ENCODE results near the gene FXR2. TPM values are rescaled to one million over a fixed set of nuclear protein-coding genes. Genes with fewer than 3 reads are reported as not detected.

FXR2 gene
- total RNA-seq, 3 donors from 2014 or later (not counting 1 experiment from before 2014, with no cell fraction given): 23.7 to 40.2 (median 29.5) TPM

DNA sequence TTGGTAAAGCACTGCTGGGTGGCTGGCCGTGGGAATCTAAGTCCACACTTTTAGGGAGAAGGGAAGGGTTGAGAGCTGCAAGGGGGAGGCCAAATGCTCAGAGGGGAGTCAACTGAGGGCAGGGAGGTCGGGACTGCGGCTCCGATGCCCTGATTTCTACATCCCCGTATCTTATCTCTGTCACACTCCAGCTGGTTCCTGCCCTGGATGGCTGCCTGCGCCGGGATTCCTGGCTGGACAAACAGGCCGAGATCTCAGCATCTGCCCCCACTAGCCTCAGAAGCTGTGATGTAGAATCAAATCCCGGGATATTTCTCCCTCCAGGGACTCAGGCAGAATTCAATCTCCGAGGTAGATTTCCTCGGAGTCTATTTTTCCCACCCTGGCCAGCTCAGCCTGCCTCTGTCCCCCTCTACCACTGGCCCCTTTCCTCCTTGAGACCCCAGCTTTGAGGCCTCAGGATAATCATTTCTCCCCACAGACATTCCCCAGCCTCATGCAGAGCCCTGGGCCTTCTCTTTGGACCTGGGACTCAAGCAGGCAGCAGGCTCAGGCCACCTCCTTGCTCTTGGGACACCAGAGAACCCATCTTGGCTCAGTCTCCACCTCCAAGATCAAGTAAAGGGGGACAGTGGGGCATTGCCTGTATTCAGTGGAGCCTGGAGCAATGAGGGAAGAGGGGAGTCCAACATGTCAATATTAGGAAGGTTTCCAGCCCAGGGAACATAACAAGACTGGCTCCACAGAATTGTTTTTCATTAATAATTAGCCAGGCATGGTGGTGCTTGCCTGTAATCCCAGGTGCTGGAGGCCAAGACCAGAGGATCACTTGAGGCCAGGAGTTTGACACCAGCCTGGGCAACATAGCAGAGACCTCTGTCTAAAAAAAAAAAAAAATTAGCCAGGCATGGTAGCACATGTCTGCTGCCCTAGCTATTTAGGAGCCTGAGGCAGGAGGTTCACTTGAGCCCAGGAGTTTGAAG, 17.0 kb upstream of the FXR2 start:
- 90% methylated on average over 11 of the region's 11 CpGs for WGBS (ENCODE audit: insufficient coverage)
- no peak for DNase-seq
- no peak overlapping the region for H3K4me3 ChIP-seq (ENCODE audit: low read length)
- H3K27ac ChIP-seq (ENCODE audit: low read length): no peak overlapping the region
- H3K27me3 ChIP-seq (ENCODE audit: control insufficient read depth, insufficient read depth, low read length): no peaks in the 10 kb centered on the region
- peaks cover 0 to 6% of the 10 kb centered on the region in 2 donors for H3K27me3 Mint-ChIP-seq (ENCODE audit: low read depth in 2 of 2)
- H3K4me1 ChIP-seq (ENCODE audit: control insufficient read depth, insufficient read depth, low read length): peaks cover 13% of the 10 kb centered on the region
- H3K4me1 Mint-ChIP-seq: peaks cover 8% of the 10 kb centered on the region in 2 donors
- no peak for ATAC-seq
- H3K9me3 ChIP-seq (ENCODE audit: control insufficient read depth, insufficient read depth, low read length): no peaks in the 10 kb centered on the region
- TF ChIP-seq, protein P1, sequence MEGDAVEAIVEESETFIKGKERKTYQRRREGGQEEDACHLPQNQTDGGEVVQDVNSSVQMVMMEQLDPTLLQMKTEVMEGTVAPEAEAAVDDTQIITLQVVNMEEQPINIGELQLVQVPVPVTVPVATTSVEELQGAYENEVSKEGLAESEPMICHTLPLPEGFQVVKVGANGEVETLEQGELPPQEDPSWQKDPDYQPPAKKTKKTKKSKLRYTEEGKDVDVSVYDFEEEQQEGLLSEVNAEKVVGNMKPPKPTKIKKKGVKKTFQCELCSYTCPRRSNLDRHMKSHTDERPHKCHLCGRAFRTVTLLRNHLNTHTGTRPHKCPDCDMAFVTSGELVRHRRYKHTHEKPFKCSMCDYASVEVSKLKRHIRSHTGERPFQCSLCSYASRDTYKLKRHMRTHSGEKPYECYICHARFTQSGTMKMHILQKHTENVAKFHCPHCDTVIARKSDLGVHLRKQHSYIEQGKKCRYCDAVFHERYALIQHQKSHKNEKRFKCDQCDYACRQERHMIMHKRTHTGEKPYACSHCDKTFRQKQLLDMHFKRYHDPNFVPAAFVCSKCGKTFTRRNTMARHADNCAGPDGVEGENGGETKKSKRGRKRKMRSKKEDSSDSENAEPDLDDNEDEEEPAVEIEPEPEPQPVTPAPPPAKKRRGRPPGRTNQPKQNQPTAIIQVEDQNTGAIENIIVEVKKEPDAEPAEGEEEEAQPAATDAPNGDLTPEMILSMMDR (IDR thresholded peaks at IDR 0.05): no peak
- H3K27ac Mint-ChIP-seq: no peak overlapping the region
- H3K36me3 ChIP-seq (ENCODE audit: control insufficient read depth, insufficient read depth, low read length): no peaks in the 10 kb centered on the region
- no peaks in the 10 kb centered on the region for H3K9me3 Mint-ChIP-seq
- no peak overlapping the region for H3K4me3 Mint-ChIP-seq
- intact Hi-C loops (cut with micrococcal nuclease): no loop called here
- H3K36me3 Mint-ChIP-seq: no peaks in the 10 kb centered on the region

GRCh38 chr17:7629939-7630571, 15.4 kb upstream of the FXR2 start, which contains the start of gene SHBG:
Gene SHBG (plus strand): TSS chr17:7630135. CDS start chr17:7630173, 38 bp downstream.
- Mint-ChIP-seq H3K36me3 (no peaks in the 10 kb centered on the region), H3K27me3 (ENCODE audit: low read depth in 2 of 2) (no peaks in the 10 kb centered on the region), H3K9me3 (no peaks in the 10 kb centered on the region), H3K4me3 (no peak within 1 kb of the TSS), H3K4me1 (peaks cover 12 to 14% of the 10 kb centered on the region in 2 donors), H3K27ac (peak within 1 kb of the TSS in 1 of 2 donors; percentile 9)
- DNase-seq (no peak), ATAC-seq (no peak)
- H3K4me3 ChIP-seq (ENCODE audit: low read length): no peak within 1 kb of the TSS
- intact Hi-C loops (cut with micrococcal nuclease): no loop called here
- 95% methylated on average over 13 of the region's 13 CpGs for WGBS (ENCODE audit: insufficient coverage)
- peaks cover 2% of the 10 kb centered on the region for H3K36me3 ChIP-seq (ENCODE audit: control insufficient read depth, insufficient read depth, low read length)
- TF ChIP-seq, protein P1 (IDR thresholded peaks at IDR 0.05): no peak
- no peaks in the 10 kb centered on the region for H3K9me3 ChIP-seq (ENCODE audit: control insufficient read depth, insufficient read depth, low read length)
- no peaks in the 10 kb centered on the region for H3K27me3 ChIP-seq (ENCODE audit: control insufficient read depth, insufficient read depth, low read length)
- H3K4me1 ChIP-seq (ENCODE audit: control insufficient read depth, insufficient read depth, low read length): peaks cover 17% of the 10 kb centered on the region
- H3K27ac ChIP-seq (ENCODE audit: low read length): no peak within 1 kb of the TSS

DNA sequence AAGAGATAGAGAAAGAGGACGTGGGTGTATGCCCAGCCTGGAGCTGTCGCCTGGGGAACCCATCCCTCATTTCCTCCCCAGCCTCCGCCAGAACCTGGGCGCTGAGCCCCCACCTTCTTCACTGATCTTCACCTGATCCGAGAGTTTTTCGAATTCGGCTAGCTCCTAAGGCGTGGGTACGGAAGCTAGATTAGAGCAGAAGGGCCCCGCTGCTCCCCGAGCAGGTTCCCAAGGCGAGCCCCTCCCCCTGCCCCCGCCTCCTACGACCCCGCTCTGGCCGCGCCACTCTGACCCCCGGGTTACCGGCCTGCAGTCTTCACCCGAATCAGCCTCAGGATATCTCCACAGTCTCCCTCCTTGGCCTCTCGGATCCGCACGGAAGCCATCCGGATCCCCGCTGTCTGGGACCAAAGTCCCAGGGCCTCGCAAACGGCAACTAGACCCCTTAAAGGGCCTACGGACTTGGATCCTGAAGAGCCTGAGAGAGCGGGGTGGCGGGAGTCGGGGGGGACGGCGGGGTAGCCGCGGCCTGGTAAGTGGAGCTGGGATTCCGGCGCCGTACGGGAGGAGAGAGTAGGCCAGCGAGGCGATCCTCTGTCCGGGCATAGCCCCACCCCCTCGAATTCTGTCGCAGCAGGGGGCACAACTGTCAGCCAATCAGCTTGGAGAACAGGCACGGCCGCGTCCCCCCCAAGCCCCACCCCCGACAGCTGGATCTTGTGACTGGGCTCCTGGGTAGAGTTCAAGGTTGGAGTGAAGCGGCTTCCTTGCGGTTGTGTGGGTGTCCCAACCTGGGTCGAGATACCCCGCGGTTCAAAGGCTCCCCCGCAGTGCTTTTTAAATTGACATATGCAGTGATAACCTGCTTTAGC, 12.8 kb upstream of the FXR2 start, which contains the start of gene SAT2:
Gene SAT2 (minus strand): TSS at position 572 of the 872 bp plus-strand sequence. CDS start 186 bp downstream, at position 386.
- Histone ChIP-seq H3K27me3 (ENCODE audit: control insufficient read depth, insufficient read depth, low read length) (no peaks in the 10 kb centered on the region), H3K27ac (ENCODE audit: low read length) (peak within 1 kb of the TSS; percentile 75), H3K4me1 (ENCODE audit: control insufficient read depth, insufficient read depth, low read length) (peaks cover 17% of the 10 kb centered on the region), H3K4me3 (ENCODE audit: low read length) (peak within 1 kb of the TSS; percentile 78), H3K9me3 (ENCODE audit: control insufficient read depth, insufficient read depth, low read length) (no peaks in the 10 kb centered on the region), H3K36me3 (ENCODE audit: control insufficient read depth, insufficient read depth, low read length) (peaks cover 2% of the 10 kb centered on the region)
- Mint-ChIP-seq H3K27me3 (ENCODE audit: low read depth in 2 of 2) (no peaks in the 10 kb centered on the region), H3K36me3 (no peaks in the 10 kb centered on the region), H3K4me1 (peaks cover 12 to 14% of the 10 kb centered on the region in 2 donors), H3K9me3 (no peaks in the 10 kb centered on the region), H3K4me3 (peak within 1 kb of the TSS; percentile 92), H3K27ac (peak within 1 kb of the TSS; percentile 73 to 91)
- under 1% methylated on average over 53 of the region's 54 CpGs for WGBS (ENCODE audit: insufficient coverage)
- intact Hi-C loops (cut with micrococcal nuclease): no loop called here
- DNase-seq (peak; percentile 68 to 92), ATAC-seq (peak; percentile 96 to 97 (median 97))
- TF ChIP-seq, protein P1 (IDR thresholded peaks at IDR 0.05): no peak
